HEK293 (cell line): ENCODE data around the gene PDIA4.

Experiments used
- CTCF ChIP-seq: fragments of 450-650 bp; formaldehyde crosslinking; IDR thresholded peaks from 2 replicates; pipeline ENCODE4 v1.5.1; 2016; ENCODE audit warnings: missing biosample characterization, missing genetic modification characterization
- HOXA7 ChIP-seq: sonication (generic); formaldehyde crosslinking; IDR thresholded peaks from 2 replicates; pipeline ENCODE4 v1.8.1; 2022; ENCODE audit warnings: missing genetic modification reagents, borderline replicate concordance
- ZNF449 ChIP-seq: fragments of 450-650 bp; formaldehyde crosslinking; IDR thresholded peaks from 2 replicates; pipeline ENCODE4 v1.5.1; 2017; ENCODE audit warnings: missing biosample characterization, mild to moderate bottlenecking, missing genetic modification characterization, moderate library complexity
- ZNF747 ChIP-seq: fragments of 450-650 bp; formaldehyde crosslinking; IDR thresholded peaks from 2 replicates; pipeline ENCODE4 v1.5.1; 2016; ENCODE audit warnings: missing biosample characterization, missing genetic modification characterization

- TF ChIP-seq CTCF (tag by site-specific recombination), result no peak
- no peak for TF ChIP-seq HOXA7 (CRISPR knock-in tag)
- TF ChIP-seq ZNF449, result no peak
- TF ChIP-seq ZNF747 (tag by site-specific recombination), result no peak
Observed at GRCh38 chr7:149043936-149044335, 15.6 kb upstream of the PDIA4 start.
